Stimulated activated CD4-positive, alpha-beta T cell treated with anti-CD3 and anti-CD28 coated beads, Interleukin-4, amount 100 ng/mL, for 48 hours (primary cell): ENCODE measurements around the gene ARHGEF12.

ENCODE experiments used
- DNase-seq, 2 donors: peaks; one replicate each; pipeline ENCODE4 v3.0.0-alpha.2; 2020; ENCODE audit warnings: low read depth in 2 of 2

ARHGEF12 gene

GRCh38 chr11:120518356-120518755 is 182.1 kb downstream of the ARHGEF12 start:
- no peak for DNase-seq

GRCh38 chr11:120519474-120519873 is 183.3 kb downstream of the ARHGEF12 start:
- no peak for DNase-seq

GRCh38 chr11:120520091-120520822 is 184.0 kb downstream of the ARHGEF12 start:
- no peak for DNase-seq

GRCh38 chr11:120521176-120521575 is 185.0 kb downstream of the ARHGEF12 start:
- no peak for DNase-seq

- no peak for DNase-seq
Measured at GRCh38 chr11:120522021-120522420, 185.8 kb downstream of the ARHGEF12 start.

GRCh38 chr11:120522736-120523135 is 186.5 kb downstream of the ARHGEF12 start:
- no peak for DNase-seq

GRCh38 chr11:120523196-120523595 is 187.0 kb downstream of the ARHGEF12 start:
- no peak for DNase-seq

- no peak for DNase-seq
Measured at GRCh38 chr11:120524536-120525085, 188.4 kb downstream of the ARHGEF12 start.

GRCh38 chr11:120525261-120526171 is 189.3 kb downstream of the ARHGEF12 start:
- DNase-seq, result no peak

- DNase-seq, result no peak
Measured at GRCh38 chr11:120526241-120526640, 190.0 kb downstream of the ARHGEF12 start.

- DNase-seq, result no peak
Measured at GRCh38 chr11:120527111-120527761, 191.0 kb downstream of the ARHGEF12 start.

GRCh38 chr11:120528749-120529148 is 192.5 kb downstream of the ARHGEF12 start:
- DNase-seq, result no peak

GRCh38 chr11:120529214-120529613 is 193.0 kb downstream of the ARHGEF12 start:
- no peak for DNase-seq

- no peak for DNase-seq
Measured at GRCh38 chr11:120529911-120530310, 193.7 kb downstream of the ARHGEF12 start.

GRCh38 chr11:120532082-120532831 is 196.0 kb downstream of the ARHGEF12 start:
- no peak for DNase-seq

- no peak for DNase-seq
Measured at GRCh38 chr11:120532832-120533196, 196.6 kb downstream of the ARHGEF12 start.

- DNase-seq, result no peak
Measured at GRCh38 chr11:120536091-120536796, 200.0 kb downstream of the ARHGEF12 start.

- no peak for DNase-seq
Measured at GRCh38 chr11:120536797-120537169, 200.6 kb downstream of the ARHGEF12 start.

- DNase-seq, result no peak
Measured at GRCh38 chr11:120537996-120538395, 201.8 kb downstream of the ARHGEF12 start.

GRCh38 chr11:120538707-120539106 is 202.5 kb downstream of the ARHGEF12 start:
- DNase-seq, result no peak
